GM21423 (cell line): ENCODE results near the gene SERPINC1.
"Not testable (repeated sequence)": the region's sequence is repeated elsewhere in the genome, so short reads cannot be mapped to it uniquely, and the experiment has no call there.

Experiments used
- ATAC-seq: cut with Tn5 transposase; IDR thresholded peaks from one replicate; pipeline ENCODE4 v1.9.1; 2021; ENCODE audit warnings: mild to moderate bottlenecking, moderate library complexity; ENCODE audit not compliant: unreplicated experiment

Gene SERPINC1

DNA sequence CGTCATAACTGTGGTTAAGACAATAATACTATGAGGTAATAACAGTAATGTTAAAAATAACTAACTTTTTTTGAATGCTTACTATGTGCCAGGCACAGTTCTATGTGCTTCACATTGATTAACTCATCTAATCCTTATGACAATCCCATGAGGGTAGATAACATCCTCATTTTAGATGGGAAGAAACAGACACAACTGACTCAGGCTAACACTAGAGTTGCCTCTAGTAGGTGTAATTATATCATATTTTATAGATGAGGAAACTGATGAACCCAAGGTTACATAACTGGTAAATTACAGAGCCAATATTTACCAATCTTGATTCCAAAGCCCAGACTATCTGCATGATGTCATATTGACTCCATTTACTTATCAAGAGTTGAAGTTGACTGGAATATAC, 23.5 kb downstream of the SERPINC1 start:
- no peak for ATAC-seq

DNA sequence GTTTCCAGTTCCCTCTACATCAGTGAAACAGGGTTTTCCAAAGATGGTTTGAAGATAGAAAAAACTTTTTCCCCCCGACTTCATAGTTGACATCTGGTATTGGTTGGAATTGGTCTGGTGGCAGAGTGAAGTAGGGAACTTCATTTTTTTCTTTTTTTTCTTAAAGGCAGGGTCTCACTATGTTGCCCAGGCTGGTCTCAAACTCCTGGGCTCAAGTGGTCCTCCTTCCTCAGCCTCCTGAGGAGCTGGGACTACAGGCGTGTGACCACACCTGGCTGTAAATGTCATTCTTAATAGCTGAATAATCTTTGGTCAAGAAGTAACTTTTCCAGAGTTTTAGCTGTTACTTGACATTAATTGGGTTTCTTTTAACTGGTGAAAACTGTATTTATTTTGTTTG, 27.2 kb downstream of the SERPINC1 start:
- ATAC-seq: no peak

DNA sequence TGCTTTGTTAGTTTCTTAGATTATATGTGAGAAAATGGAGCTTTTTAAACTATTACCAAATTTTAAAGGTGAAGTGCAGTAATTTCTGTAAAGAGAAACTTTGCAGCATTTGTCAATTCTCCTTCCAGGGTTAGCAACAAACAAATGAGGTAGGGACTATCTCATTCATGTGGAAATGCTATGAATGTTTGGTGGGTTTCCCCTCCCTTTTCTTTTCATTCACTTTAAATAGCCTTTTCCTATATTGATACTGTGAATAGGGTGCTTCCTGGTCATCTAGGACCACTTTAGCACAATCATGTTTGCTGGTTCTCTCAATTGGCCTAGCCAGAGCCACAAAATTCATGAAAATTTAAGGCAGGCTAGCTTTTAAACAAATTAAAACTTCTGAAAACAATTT, 28.4 kb downstream of the SERPINC1 start:
- ATAC-seq: no peak

DNA sequence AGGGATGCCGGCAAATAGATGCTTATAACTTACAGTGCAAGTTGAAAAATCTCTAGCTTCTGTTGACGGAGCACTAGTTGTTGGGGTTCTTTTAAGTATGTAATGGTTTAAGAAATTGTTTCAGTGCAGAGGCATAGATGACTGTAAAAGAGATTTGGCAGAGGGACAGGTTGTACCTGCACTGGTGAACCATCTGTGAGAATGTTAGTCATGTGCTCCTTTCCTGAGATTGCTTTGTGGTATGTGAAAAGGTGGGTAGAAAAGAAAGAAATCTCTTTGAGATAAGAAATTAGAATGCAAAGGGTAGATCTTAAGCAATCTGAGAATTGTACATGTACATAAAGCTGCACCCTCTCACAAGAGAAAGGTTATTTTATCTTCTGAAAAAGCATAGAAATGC, 29.5 kb downstream of the SERPINC1 start:
- no peak for ATAC-seq

DNA sequence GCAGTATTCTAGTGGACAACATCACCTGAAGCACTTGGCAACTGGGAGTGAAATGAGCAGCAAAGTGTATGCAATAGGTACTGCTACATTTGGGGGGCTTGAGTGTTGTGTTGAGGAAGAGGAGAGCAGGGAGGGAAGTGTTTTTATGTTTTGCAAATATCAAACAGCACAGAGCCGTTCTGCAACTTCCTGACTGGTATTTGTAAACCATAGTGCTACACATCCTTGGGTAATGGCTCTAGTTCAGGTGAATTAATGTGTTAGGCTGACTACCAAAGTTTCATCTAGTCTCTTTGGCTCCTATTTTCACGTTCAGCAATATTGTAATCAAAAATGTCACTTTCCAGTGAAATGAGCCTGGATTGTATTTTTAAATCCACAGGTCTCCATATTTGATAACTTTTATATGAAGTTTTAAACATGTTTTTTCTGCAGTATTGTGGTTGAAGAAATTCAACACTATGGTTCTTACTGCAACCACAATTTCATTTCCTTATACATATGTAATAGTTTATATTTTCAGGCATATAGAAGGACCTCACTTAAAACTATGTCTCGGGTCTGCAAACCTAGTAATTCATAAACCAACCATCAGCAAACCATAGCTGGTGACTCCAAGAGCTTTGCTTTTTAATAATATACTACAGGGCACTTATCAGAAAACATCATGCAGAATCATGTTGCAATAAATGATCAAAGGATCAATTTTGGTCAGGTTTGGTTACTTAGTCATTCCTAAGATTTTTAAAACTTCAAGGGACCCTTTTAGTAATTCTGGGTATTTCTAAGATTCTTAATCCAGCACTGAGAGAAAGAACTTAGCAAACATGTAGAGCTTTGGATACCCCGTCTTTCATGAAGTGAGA, 30.1 kb downstream of the SERPINC1 start:
- ATAC-seq: no peak

DNA sequence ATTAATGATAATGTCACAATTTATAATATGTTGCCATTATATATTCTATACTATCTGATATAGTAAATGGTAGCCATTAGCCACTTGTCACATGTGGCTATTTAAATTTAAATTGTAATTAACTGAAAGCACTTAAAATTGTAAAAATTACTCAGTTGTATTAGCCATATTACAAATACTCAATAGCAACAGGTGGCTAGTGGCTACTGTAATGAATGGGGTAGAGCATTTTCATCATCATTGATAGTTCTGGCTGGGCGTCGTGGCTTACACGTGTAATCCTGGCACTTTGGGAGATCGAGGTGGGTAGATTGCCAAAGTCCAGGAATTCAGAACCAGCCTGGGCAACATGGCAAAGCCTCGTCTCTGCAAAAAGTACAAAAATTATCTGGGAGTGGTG, 32.4 kb downstream of the SERPINC1 start:
- ATAC-seq: no peak

DNA sequence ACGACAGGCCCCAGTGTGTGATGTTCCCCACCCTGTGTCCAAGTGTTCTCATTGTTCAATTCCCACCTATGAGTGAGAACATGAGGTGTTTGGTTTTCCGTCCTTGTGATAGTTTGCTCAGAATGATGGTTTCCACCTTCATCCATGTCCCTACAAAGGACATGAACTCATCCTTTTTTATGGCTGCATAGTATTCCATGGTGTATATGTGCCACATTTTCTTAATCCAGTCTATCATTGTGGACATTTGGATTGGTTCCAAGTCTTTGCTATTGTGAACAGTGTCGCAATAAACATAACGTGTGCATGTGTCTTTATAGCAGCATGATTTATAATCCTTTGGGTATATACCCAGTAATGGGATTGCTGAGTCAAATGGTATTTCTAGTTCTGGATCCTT, 36.0 kb downstream of the SERPINC1 start:
- ATAC-seq: not testable (repeated sequence)

DNA sequence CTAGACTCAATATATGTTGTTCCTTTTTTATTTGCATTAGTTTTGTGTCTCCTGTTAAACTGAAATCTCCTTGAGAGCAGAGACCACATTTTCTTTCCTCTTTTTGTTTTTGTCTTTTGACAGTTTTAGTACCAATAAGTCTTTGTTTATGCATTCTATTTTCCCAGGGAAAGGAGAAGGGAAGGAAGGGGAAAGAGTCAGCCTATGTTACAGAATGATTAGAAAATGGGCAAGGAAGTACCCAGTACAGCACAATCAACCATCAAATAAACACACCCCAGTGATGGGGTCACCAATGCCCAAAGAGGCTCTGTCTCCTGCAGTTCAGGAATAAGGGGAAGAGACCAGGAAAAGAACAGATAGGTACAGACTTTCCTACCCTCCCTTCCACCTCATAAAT, 38.9 kb downstream of the SERPINC1 start:
- no peak for ATAC-seq

DNA sequence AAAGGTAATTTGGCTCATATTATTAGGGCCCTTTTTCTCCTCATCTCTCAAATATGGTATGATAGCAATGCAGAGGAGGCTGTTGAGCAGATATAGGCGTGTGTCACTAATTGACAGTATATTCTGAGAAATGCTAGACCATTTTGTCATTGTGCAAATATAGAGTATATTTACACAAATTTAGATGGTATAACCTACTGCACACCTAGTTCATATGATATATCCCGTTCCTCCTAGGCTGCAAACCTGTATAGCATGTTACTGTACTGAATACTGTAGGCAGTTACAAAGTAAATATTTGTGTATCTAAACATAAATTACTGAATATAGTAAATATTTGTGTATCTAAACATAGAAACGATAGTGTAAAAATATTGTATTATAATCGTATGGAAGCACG, 40.4 kb downstream of the SERPINC1 start:
- no peak for ATAC-seq

DNA sequence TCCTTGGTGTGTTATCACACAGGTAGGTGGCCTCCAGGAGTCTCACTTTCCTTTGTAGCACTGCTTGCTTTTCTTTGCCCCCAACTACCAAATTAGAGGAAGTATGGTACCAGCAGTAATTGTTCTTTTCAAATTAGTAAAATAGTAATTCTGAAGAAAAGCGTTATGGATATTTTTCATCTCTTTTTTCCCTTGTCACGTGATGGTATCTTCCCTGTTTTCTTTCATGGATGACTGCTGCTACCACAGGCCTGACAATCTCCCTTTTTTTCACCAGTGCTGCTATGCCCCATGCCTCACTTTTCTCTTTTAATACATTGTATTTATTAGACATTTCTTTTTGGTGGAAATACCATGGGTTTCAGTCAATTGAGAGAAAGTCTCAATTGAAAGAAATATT, 45.6 kb downstream of the SERPINC1 start:
- ATAC-seq: no peak

DNA sequence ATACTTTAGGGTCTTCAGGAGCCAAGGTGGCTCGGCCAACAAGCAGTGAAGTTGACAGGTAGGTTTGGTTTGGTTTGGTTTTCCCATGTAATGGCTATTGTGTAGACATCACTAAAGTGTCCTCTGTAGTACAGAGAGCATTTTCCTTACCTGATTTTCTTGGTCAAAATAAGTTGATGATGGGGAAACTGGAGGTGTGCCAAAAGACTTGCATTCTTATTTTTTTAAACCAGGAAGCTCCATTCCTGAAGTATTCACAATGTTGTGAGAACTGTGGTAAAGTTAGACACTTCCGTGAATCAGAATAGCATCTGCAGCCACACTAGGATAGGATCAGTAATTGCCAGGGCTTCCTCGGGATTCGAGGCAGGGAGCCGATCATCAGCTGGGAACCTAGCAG, 46.0 kb downstream of the SERPINC1 start:
- no peak for ATAC-seq

DNA sequence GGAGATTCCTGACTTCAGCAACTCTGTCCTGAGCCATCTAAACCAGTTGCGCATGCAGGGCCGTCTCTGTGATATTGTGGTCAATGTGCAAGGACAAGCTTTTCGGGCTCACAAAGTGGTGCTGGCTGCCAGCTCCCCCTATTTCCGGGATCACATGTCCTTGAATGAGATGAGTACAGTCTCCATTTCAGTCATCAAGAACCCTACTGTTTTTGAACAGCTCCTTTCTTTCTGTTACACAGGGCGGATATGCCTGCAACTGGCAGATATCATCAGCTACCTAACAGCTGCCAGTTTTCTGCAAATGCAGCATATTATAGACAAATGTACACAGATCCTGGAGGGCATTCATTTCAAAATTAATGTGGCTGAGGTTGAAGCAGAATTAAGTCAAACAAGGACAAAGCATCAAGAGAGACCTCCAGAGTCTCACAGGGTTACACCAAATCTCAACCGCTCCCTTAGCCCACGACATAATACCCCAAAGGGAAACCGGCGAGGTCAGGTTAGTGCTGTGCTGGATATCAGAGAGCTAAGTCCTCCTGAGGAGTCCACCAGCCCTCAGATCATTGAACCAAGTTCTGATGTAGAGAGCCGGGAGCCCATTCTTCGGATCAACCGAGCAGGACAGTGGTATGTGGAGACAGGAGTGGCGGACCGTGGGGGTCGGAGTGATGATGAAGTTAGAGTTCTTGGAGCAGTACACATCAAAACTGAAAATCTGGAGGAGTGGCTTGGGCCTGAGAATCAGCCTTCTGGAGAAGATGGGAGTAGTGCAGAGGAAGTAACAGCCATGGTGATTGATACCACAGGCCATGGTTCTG, 46.7 kb downstream of the SERPINC1 start:
- ATAC-seq: peak; percentile 18

DNA sequence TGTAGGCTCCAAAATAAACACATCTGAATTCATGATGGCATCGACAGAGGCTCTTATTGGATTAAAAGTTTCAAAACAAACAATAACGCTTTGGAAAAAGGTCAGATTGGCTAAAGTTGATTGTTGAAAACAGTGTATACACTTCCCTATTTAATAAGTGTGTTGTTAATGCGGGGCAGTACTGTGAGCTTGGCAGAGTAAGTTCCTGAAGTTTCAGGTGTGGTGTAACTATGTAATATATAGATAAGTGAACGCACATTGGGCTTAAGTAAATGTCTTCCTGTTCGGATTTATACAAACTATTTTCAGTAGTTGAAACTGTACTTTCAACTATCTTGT, 48.1 kb downstream of the SERPINC1 start:
- no peak for ATAC-seq

DNA sequence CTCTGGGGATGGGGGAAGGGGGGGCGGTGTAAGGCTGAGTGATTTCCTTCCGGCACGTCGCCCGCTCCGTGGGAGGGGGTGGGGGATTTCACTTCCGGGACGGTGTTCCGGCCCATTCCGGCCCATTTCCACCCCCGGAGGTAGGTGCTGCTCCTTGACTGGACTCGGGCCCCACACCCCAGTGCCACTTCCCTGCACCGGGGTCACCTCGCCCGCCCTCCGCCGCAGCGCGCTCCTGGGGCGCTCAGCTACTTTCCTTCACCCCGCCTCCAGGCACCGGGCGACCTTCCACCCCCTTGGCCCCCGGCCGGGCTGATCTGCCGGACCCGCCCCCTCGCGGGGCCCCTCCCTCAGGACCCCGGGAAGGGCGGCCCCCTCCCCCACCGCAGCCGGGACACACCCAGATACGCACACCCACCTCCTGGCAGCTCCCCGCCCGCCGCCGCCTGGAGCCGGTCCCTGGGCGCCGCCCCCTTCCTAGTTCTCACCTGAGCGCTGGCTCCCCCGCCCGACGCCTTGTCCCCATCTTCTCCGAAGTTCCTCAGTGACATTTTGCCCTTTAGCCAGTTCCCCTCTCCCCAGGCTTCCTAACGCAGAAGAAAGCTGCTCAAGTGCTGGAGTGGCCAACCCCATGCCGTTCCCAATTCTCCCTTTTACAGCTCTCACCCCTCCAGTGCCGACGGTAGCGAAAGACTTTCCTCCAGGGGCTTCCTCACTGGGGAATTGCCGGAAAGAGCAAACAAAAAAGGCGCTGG, 48.7 kb downstream of the SERPINC1 start, which contains the start of gene ZBTB37:
Gene ZBTB37 (plus strand): TSS at position 115 of the 755 bp plus-strand sequence. CDS start 1,846 bp downstream, outside the sequence.
- ATAC-seq: peak; percentile 53

DNA sequence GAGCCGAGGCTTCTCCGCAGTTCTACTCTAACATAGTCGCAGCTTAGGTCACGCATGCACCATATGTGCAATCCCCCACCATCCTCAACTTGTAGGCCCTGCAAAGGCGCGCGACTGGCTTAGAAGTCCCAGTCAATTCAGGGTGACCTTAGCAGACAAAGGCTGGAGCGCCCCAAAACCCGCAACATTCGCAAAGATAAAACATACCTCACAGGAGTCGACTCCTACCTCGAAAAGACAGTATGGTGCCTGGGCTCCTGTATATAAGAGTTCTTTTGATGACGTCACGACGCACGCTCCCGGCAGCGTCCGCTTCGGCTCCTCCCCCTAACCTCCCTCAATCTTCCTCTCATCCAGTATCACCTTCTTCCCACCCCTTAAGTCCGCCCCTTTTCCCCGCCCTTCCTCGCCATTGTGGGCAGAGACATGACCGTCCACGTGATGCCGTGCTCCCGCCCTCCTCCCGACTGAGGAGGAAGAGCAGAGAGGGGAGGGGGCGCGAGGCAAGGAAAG, 49.3 kb downstream of the SERPINC1 start, which contains the start of gene GAS5:
Gene GAS5 (minus strand): TSS at position 237 of the 513 bp plus-strand sequence.
- ATAC-seq: peak; percentile 70

DNA sequence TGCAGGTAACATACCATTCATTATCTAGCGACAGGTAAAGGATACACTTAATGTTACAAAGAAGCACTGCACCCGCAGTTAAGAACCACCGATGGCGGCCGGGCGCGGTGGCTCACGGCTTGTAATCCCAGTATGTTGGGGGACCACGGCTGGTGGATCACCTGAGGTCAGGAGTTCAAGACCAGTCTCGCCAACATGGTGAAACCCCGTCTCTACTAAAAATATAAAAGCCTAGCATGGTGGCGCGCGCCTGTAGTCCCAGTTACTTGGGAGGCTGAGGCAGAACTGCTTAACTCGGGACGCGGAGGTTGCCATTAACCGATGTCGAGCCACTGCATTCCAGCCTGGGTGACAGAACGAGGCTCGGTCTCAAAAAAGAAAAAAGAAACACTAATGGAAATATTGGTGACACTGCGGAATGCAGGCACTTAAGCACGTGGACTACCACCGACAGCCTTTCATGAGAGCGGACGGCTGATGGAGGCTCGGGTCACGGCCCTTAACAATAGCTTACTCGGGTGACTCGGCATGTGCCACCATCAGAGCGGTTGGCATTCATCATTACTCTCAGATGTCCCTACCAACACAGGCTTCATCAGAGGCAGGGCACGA, 49.9 kb downstream of the SERPINC1 start:
- no peak for ATAC-seq

DNA sequence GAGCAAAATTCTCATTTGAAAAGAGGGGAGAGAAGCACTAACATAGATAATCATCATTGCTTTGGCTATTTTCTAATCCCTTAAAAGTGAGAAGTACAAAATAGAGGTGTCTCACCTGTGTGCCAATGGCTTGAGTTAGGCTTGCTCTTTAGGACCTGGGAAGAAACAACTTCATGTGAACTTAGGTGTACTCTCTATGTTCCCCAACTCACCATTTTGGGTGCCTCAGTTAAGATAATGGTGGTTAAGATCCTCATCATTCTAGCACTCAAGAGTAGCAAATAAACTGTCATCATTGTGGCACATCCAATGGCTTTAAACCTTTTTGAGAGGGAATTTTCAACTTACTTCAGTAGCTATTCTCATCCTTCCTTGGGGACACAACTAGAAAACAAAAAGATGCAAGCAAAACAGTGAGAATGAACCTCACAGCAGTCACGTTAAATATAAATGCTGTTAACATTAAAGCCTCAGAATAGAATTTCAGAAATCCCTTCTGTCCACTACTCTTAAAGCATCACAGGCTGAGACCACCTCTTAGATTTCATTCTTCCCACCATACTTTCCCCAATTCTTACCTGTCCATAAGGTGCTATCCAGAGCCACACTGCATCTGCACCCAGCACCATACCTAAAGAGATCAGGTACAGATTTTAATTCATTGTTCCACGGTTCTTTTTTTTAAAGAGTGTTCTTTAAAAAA, 50.6 kb downstream of the SERPINC1 start:
- no peak for ATAC-seq

DNA sequence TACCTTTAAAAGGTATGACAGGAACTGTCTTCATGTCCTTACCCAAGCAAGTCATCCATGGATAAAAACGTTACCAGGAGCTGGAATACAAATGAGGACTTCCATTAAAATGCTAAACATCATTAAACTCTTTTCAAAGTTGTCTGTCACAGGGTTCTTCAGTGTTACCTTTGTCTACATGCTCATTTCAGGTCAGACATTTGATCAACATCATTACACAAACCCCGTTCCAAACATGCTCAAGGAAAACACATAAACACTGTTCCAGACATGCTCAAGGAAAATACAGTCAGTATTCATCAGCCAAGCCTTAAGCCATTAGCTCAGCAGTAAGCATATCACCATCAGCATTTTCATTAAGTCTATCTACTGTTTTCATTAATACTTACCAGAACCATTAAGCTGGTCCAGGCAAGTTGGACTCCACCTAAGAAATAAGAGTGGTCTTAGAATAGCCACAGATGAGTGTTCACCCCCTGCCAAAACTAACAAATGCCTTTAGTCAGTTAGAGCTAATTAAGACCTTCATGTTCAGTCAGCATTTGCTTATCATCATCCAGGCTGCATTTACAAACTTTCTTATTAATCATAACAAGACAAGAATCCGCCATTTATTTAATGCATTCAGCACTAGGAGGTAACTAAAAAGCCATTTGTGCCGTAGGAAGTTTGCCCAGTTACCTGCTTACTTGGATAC, 51.5 kb downstream of the SERPINC1 start:
- ATAC-seq: no peak

DNA sequence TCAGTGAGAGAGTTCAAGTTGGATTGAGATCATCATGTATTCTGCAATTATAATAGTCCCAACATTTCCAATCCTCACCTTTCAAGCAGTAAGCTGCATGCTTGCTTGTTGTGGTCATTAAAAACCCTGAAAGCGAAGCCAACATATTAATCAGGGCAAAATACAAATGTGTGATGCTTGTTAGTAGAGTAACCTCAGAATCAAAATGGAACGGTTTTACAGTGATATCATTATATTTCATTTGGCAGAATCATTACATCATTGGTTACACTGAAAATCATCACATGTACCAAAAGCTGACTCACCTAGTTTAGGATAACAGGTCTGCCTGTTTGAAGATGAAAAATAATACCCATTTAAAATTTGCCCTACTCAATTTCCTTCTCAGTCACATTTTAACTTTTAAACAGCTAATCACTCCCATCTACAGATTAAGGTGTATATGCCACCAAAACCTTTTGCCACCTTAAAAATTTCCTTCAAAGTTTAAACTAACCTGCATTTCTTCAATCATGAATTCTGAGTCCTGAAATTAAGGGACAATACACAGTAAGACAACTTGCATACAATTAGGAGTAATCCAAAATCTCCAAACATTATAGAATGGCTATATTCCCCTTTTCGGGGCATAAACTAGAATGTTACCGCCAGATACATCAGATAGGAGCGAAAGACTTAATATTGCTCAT, 52.8 kb downstream of the SERPINC1 start:
- ATAC-seq: no peak
